ENCODE measurements around the gene PDE4D.
"Not testable (repeated sequence)": the region's sequence is repeated elsewhere in the genome, so short reads cannot be mapped to it uniquely, and the experiment has no call there.

Gene PDE4D

GRCh38 chr5:59685793-59686192, 207.7 kb downstream of the PDE4D start:
- no peaks in the 10 kb centered on the region for H4K20me1 ChIP-seq
- H3K4me1 ChIP-seq = peaks cover 0 to 3% (median 0%) of the 10 kb centered on the region in 10 experiments; a peak in 2 of 20 replicates
- H3K27ac ChIP-seq = no peak overlapping the region
- H3K4me3 ChIP-seq = no peak overlapping the region
- peak overlapping the region in 1 of 11 experiments; percentile 10; a peak in 1 of 22 replicates for H3K4me2 ChIP-seq
- no peaks in the 10 kb centered on the region for H3K36me3 ChIP-seq
- no peak for TF ChIP-seq Cebpa-rat (IDR thresholded peaks at IDR 0.05)
- H3K9me3 ChIP-seq (replicated peaks in 1 of 11) = peaks cover 0 to 5% (median 0%) of the 10 kb centered on the region in 11 experiments; a peak in 1 of 22 replicates
- no peak overlapping the region for H3K9ac ChIP-seq
- no peaks in the 10 kb centered on the region for H3K27me3 ChIP-seq

DNA sequence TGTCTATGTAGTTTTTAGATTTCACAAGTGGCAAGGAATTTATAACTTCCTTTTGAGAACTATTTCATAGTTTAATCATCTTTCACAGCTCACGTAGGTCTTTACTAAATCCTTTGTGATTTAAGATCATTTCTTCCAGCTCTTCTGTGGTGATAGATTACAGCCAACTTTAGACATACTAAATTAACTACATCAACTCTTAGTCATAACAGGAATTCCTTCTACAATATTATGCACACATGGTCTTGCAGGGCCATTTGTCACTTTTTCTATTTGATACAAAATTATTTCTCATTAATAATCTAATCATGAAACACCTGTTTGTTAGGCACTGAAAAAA, 208.4 kb downstream of the PDE4D start:
- no peak for TF ChIP-seq Cebpa-rat (IDR thresholded peaks at IDR 0.05)
- no peak overlapping the region for H3K4me2 ChIP-seq
- H4K20me1 ChIP-seq = no peaks in the 10 kb centered on the region
- H3K27me3 ChIP-seq = no peaks in the 10 kb centered on the region
- H3K9ac ChIP-seq = no peak overlapping the region
- peaks cover 0 to 1% (median 0%) of the 10 kb centered on the region in 11 experiments; a peak in 1 of 22 replicates for H3K9me3 ChIP-seq (replicated peaks in 1 of 11)
- peaks cover 0 to 3% (median 0%) of the 10 kb centered on the region in 10 experiments; a peak in 2 of 20 replicates for H3K4me1 ChIP-seq
- no peak overlapping the region for H3K27ac ChIP-seq
- no peaks in the 10 kb centered on the region for H3K36me3 ChIP-seq
- H3K4me3 ChIP-seq = no peak overlapping the region

- Histone ChIP-seq H3K27ac (no peak overlapping the region), H3K9ac (no peak overlapping the region), H3K27me3 (no peaks in the 10 kb centered on the region), H3K4me2 (no peak overlapping the region), H3K9me3 (replicated peaks in 1 of 11) (no peaks in the 10 kb centered on the region), H4K20me1 (no peaks in the 10 kb centered on the region), H3K36me3 (no peaks in the 10 kb centered on the region), H3K4me1 (peaks cover 0 to 3% (median 0%) of the 10 kb centered on the region in 10 experiments; a peak in 2 of 20 replicates), H3K4me3 (no peak overlapping the region)
- TF ChIP-seq Cebpa-rat (IDR thresholded peaks at IDR 0.05) = no peak
These were observed 208.9 kb downstream of the PDE4D start for GRCh38 chr5:59684388-59685190.

GRCh38 chr5:59683311-59683710, 210.2 kb downstream of the PDE4D start:
- Histone ChIP-seq H3K4me3 (no peak overlapping the region), H3K9me3 (replicated peaks in 1 of 11) (no peaks in the 10 kb centered on the region), H3K27me3 (no peaks in the 10 kb centered on the region), H3K36me3 (no peaks in the 10 kb centered on the region), H3K9ac (no peak overlapping the region), H3K4me1 (peaks cover 0 to 3% (median 0%) of the 10 kb centered on the region in 10 experiments; a peak in 2 of 20 replicates), H3K4me2 (no peak overlapping the region), H3K27ac (no peak overlapping the region), H4K20me1 (no peaks in the 10 kb centered on the region)
- TF ChIP-seq Cebpa-rat (IDR thresholded peaks at IDR 0.05) = no peak

GRCh38 chr5:59682542-59682941, 211.0 kb downstream of the PDE4D start:
- Histone ChIP-seq H3K9me3 (replicated peaks in 1 of 11) (no peaks in the 10 kb centered on the region), H3K4me3 (no peak overlapping the region), H3K9ac (no peak overlapping the region), H3K4me2 (no peak overlapping the region), H3K27ac (no peak overlapping the region), H3K27me3 (no peaks in the 10 kb centered on the region), H3K4me1 (peaks cover 0 to 3% (median 0%) of the 10 kb centered on the region in 10 experiments; a peak in 2 of 20 replicates), H4K20me1 (no peaks in the 10 kb centered on the region), H3K36me3 (no peaks in the 10 kb centered on the region)
- TF ChIP-seq Cebpa-rat (IDR thresholded peaks at IDR 0.05) = no peak

- H3K9me3 ChIP-seq (replicated peaks in 1 of 11) = no peaks in the 10 kb centered on the region
- no peak overlapping the region for H3K4me2 ChIP-seq
- no peaks in the 10 kb centered on the region for H4K20me1 ChIP-seq
- H3K36me3 ChIP-seq = no peaks in the 10 kb centered on the region
- H3K4me3 ChIP-seq = no peak overlapping the region
- H3K27ac ChIP-seq = no peak overlapping the region
- H3K4me1 ChIP-seq = no peaks in the 10 kb centered on the region
- TF ChIP-seq Cebpa-rat (IDR thresholded peaks at IDR 0.05) = no peak
- no peak overlapping the region for H3K9ac ChIP-seq
- H3K27me3 ChIP-seq = no peaks in the 10 kb centered on the region
These were observed 214.6 kb downstream of the PDE4D start for GRCh38 chr5:59678943-59679342.

DNA sequence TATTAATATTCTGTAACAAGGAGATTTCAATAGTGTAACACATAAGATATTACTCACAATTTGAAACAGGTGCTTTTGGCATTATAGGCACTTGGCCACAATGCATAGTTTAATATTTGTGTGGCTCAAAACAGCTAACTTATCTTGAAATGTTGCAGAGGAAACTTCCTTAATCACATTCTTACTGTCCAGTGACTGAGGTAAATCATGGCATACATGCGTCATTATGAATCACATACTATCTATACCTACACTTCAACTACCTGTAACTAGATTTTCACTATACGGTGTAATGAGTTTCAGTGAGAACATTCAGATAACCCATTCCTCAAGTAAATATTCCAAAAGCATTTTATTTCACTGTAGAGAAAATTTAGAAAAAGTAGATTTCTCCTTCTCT, 218.8 kb downstream of the PDE4D start:
- TF ChIP-seq Cebpa-rat (IDR thresholded peaks at IDR 0.05) = no peak
- Histone ChIP-seq H3K9ac (no peak overlapping the region), H4K20me1 (no peaks in the 10 kb centered on the region)

DNA sequence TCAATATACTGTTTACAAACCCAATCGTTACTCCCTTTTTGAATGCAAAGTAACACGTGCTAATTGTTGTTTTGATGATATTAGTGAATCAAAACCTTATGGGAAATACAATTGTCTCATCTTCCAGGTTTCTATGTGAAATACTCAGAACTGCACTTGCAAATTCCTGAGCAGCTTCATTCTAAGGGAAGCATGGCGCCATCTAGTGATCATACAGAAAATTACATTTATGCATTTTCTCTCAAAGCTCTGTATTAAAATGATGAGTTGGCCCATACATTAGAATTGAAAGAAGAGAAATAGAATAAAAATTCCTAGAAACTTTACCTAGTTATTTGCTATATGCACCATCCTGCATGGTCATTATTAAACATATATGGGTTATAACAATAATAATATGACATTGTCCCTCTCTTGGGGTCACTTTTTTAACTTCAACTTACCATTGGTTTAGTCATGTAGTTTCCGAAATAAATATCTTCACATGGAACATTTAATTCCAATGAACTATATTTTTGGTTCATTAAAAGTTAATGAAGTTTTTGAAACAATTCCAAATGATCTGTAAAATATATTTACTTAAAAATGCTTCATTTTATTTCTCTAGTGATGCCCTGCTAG, 220.0 kb downstream of the PDE4D start:
- H3K9ac ChIP-seq = no peak overlapping the region
- no peak for TF ChIP-seq Cebpa-rat (IDR thresholded peaks at IDR 0.05)
- H3K4me2 ChIP-seq = no peak overlapping the region
- H3K4me1 ChIP-seq = no peaks in the 10 kb centered on the region
- H3K36me3 ChIP-seq = no peaks in the 10 kb centered on the region
- no peak overlapping the region for H3K4me3 ChIP-seq
- H3K9me3 ChIP-seq (replicated peaks in 1 of 11) = no peaks in the 10 kb centered on the region; a peak in 1 of 22 replicates
- H3K27ac ChIP-seq = no peak overlapping the region
- no peaks in the 10 kb centered on the region for H4K20me1 ChIP-seq
- no peaks in the 10 kb centered on the region for H3K27me3 ChIP-seq

More for the DNA sequence above, 218.8 kb downstream of the PDE4D start:
- Histone ChIP-seq H3K4me3 (no peak overlapping the region), H3K27me3 (no peaks in the 10 kb centered on the region), H3K9me3 (replicated peaks in 1 of 11) (no peaks in the 10 kb centered on the region), H3K36me3 (no peaks in the 10 kb centered on the region), H3K27ac (no peak overlapping the region), H3K4me2 (no peak overlapping the region), H3K4me1 (no peaks in the 10 kb centered on the region)

- Histone ChIP-seq H3K27ac (no peak overlapping the region), H3K36me3 (no peaks in the 10 kb centered on the region), H3K4me1 (peaks cover 7 to 10% (median 8%) of the 10 kb centered on the region in 10 experiments; a peak in 14 of 20 replicates), H3K4me2 (no peak overlapping the region), H3K27me3 (no peaks in the 10 kb centered on the region), H3K9me3 (replicated peaks in 1 of 11) (no peaks in the 10 kb centered on the region; a peak in 1 of 22 replicates), H4K20me1 (no peaks in the 10 kb centered on the region), H3K9ac (no peak overlapping the region), H3K4me3 (no peak overlapping the region)
- no peak for TF ChIP-seq Cebpa-rat (IDR thresholded peaks at IDR 0.05)
These were observed 227.0 kb downstream of the PDE4D start for GRCh38 chr5:59666440-59667068.

DNA sequence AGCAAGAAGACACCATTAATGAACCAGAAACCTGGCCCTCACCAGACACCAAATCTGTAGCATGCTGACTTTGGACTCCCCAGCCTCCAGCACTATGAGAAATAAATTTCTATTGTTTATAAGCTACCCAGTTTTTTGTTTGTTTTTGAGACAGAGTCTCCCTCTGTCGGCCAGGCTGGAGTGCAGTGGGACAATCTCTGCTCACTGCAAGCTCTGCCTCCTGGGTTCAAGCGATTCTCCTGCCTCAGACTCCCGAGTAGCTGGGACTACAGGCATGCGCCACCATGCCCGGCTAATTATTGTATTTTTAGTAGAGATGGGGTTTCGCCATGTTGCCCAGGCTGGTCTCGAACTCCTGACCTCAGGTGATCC, 227.7 kb downstream of the PDE4D start:
- H3K36me3 ChIP-seq; H3K4me3 ChIP-seq; H3K4me2 ChIP-seq; H3K9me3 ChIP-seq (replicated peaks in 1 of 11); H4K20me1 ChIP-seq; H3K27me3 ChIP-seq; H3K27ac ChIP-seq; H3K9ac ChIP-seq: not testable (repeated sequence)
- H3K4me1 ChIP-seq = peaks cover 7 to 12% (median 8%) of the 10 kb centered on the region in 10 experiments; a peak in 14 of 20 replicates

Data from BLaER1 treated with 17β-estradiol and CSF1 and Interleukin-3, amounts not matched to agents 10 nM and 100 nM (cell line).